GM12878 (cell line): Measurements from ENCODE around the gene DES. TPM values are rescaled to one million over a fixed set of nuclear protein-coding genes. Genes with fewer than 3 reads are reported as not detected.
A peak's percentile ranks its signal among the peaks of the same experiment; 100 is the strongest.

Source experiments
- ATAC-seq: fragments of 200-7000 bp; cut with Tn5 transposase; 3 replicates; pipeline ENCODE4 v1.9.1; 2020; ENCODE audit warnings: mild to moderate bottlenecking, moderate library complexity
- BruUV-seq: library from RNA; stranded (reverse); fragments of 400-500 nt; replicated peaks from 2 replicates; lab custom pipeline; 2021; lab: Mats Ljungman, UMichigan
- CTCF ChIA-PET: fragments of 300-600 bp; sonication (Branson Sonifier 250); formaldehyde crosslinking; extraction: SDS; loops from one replicate; lab custom pipeline; 2021; ENCODE audit warnings: inconsistent platforms; lab: Yijun Ruan, JAX
- POLR2A ChIA-PET: fragments of 350-600 bp; formaldehyde crosslinking; extraction: SDS; loops from one replicate; lab custom pipeline; 2021; ENCODE audit warnings: inconsistent platforms; lab: Charles Lee
- RAD21 ChIA-PET: fragments of 300-600 bp; sonication (Branson Sonifier 250); formaldehyde crosslinking; loops from one replicate; lab custom pipeline; 2023; ENCODE audit warnings: antibody characterized with exemption; ENCODE audit not compliant: unreplicated experiment; lab: Charles Lee
- SMC1A ChIA-PET: fragments of 300-600 bp; sonication (Branson Sonifier 250); formaldehyde crosslinking; loops from one replicate; lab custom pipeline; 2023; ENCODE audit not compliant: unreplicated experiment, uncharacterized antibody; lab: Charles Lee
- DNase-seq: peaks from one replicate; pipeline ENCODE4 v3.0.0-alpha.2; 2011; ENCODE audit warnings: low read depth, low spot score
- FAIRE-seq: peaks from 3 replicates; lab custom pipeline; 2011; peaks lifted over from hg19 to GRCh38; lab: Jason Lieb, UNC
- H2AFZ ChIP-seq: 2 replicates; pipeline ENCODE4 v1.6.0; 2011; ENCODE audit warnings: low read depth, low read length, control low read depth; ENCODE audit not compliant: control insufficient read depth
- H3K27ac ChIP-seq: 2 replicates; pipeline ENCODE4 v1.5.1; 2011; ENCODE audit warnings: control low read depth; ENCODE audit not compliant: control insufficient read depth, insufficient read depth
- H3K27me3 ChIP-seq, 2 experiments: replicated peaks in 1 of 2; 2 replicates each; pipeline versions ENCODE4 v1.6.0 to v1.6.1; 2011; ENCODE audit warnings: low read length in 1 of 2; ENCODE audit not compliant: control insufficient read depth in 2 of 2, insufficient read depth in 2 of 2
- H3K36me3 ChIP-seq, 2 experiments: 2 replicates each; pipeline ENCODE4 v1.5.1; 2011; ENCODE audit warnings: low read length in 1 of 2; ENCODE audit not compliant: control insufficient read depth in 2 of 2, insufficient read depth in 2 of 2
- H3K4me1 ChIP-seq: 2 replicates; pipeline ENCODE4 v1.6.1; 2011; ENCODE audit warnings: mild to moderate bottlenecking, low read length, moderate library complexity, mixed read lengths; ENCODE audit not compliant: control insufficient read depth, insufficient read depth
- H3K4me2 ChIP-seq: 2 replicates; pipeline ENCODE4 v1.6.0; 2011; ENCODE audit warnings: control low read depth; ENCODE audit not compliant: control insufficient read depth, insufficient read depth
- H3K4me3 ChIP-seq: fragments of 200-600 bp; sonication (generic); 2 replicates; pipeline ENCODE4 v1.5.1; 2016
- H3K79me2 ChIP-seq: 2 replicates; pipeline ENCODE4 v1.6.0; 2011; ENCODE audit warnings: low read length; ENCODE audit not compliant: control insufficient read depth, insufficient read depth
- H3K9ac ChIP-seq: 2 replicates; pipeline ENCODE4 v1.8.0; 2011; ENCODE audit warnings: low read length, control low read depth, mixed read lengths; ENCODE audit not compliant: control insufficient read depth, insufficient read depth
- H3K9me3 ChIP-seq: replicated peaks from 3 replicates; pipeline ENCODE4 v1.5.1; 2011; ENCODE audit warnings: mild to moderate bottlenecking, low read length; ENCODE audit not compliant: control insufficient read depth, insufficient read depth
- H4K20me1 ChIP-seq: 2 replicates; pipeline ENCODE4 v1.6.0; 2011; ENCODE audit not compliant: control insufficient read depth, insufficient read depth
- CHD1 ChIP-seq: IDR thresholded peaks from 2 replicates; pipeline ENCODE4 v1.6.1; 2012; ENCODE audit warnings: low read depth, low read length, improper control_type of control experiment
- CTCF ChIP-seq, 3 experiments: IDR thresholded peaks in 2 of 3; conservative IDR thresholded peaks in 1 of 3; 2 replicates each; pipeline ENCODE4 v1.5.1; 2011; ENCODE audit warnings: low read depth in 3 of 3, low read length in 3 of 3, mild to moderate bottlenecking in 3 of 3, control low read depth in 2 of 3, moderate library complexity in 2 of 3, inconsistent platforms in 1 of 3, mixed read lengths in 1 of 3; ENCODE audit not compliant: control insufficient read depth in 2 of 3, insufficient read depth in 1 of 3; ENCODE audit errors: extremely low read depth in 1 of 3
- MLLT1 ChIP-seq: fragments of 450-650 bp; IDR thresholded peaks from 2 replicates; pipeline ENCODE4 v1.6.1; 2016; ENCODE audit warnings: mild to moderate bottlenecking
- RAD21 ChIP-seq: IDR thresholded peaks from 2 replicates; pipeline ENCODE4 v1.6.1; 2011; ENCODE audit warnings: mild to moderate bottlenecking, low read depth, low read length, moderate library complexity; ENCODE audit not compliant: insufficient read depth
- RAD51 ChIP-seq: fragments of 450-650 bp; IDR thresholded peaks from 2 replicates; pipeline ENCODE4 v1.6.1; 2016; ENCODE audit warnings: moderate library complexity, mild to moderate bottlenecking, inconsistent platforms
- SMARCA5 ChIP-seq: fragments of 450-650 bp; IDR thresholded peaks from 2 replicates; pipeline ENCODE4 v1.6.1; 2017; ENCODE audit warnings: mild to moderate bottlenecking
- SMC3 ChIP-seq: IDR thresholded peaks from 2 replicates; pipeline ENCODE4 v1.6.1; 2011; ENCODE audit warnings: low read length, improper control_type of control experiment, borderline replicate concordance
- WGBS: methylation state at CpG from one replicate; pipeline ENCODE4 v1.1.6; 2016; ENCODE audit warnings: low lambda C conversion rate; ENCODE audit not compliant: insufficient replicate concordance, insufficient coverage; ENCODE audit errors: missing lambda C conversion rate; 5-methylcytosine and 5-hydroxymethylcytosine counted together
- in situ Hi-C: fragments of 300-500 bp; cut with MboI; formaldehyde crosslinking; loops from 9 replicates; pipeline ENCODE4 v1.14.3; 2018; ENCODE audit warnings: mixed read lengths
- intact Hi-C: fragments of 100-400 bp; cut with micrococcal nuclease; formaldehyde crosslinking; loops from one replicate; pipeline ENCODE4 v1.14.2; 2022; ENCODE audit not compliant: unreplicated experiment
- polyA plus RNA-seq, 11 experiments: library from polyadenylated mRNA; depleted of rRNA in 4 of 11; unstranded in 6 of 11; stranded (reverse) in 5 of 11; fragments of >200 nt; fragmentation: Nextera tagmentation in 4 of 11; fragmentation: Illumina TruSeq in 1 of 11; extraction: Ambion mirVana in 4 of 11; extraction: Trizol in 1 of 11; gene quantifications; 1 replicate in 1 of 11; 2 replicates in 10 of 11; pipeline versions ENCODE4 v1.2.1 to v1.2.3, GENCODE V29; 2011 to 2016; ENCODE audit warnings: inconsistent platforms in 2 of 11, missing spikeins in 2 of 11, low read depth in 1 of 11
- total RNA-seq, 4 experiments: library from RNA; depleted of rRNA in 3 of 4; stranded (reverse); fragments of >200 nt in 3 of 4; fragmentation: Illumina TruSeq in 1 of 4; extraction: Trizol in 1 of 4; gene quantifications; 2 replicates each; pipeline versions ENCODE4 v1.2.1 to v1.2.3, GENCODE V29; 2013 to 2021

The DES gene
- total and polyA plus RNA-seq, 10 of the 15 experiments (the other 5 are each of a cell fraction or from before 2014, with no cell fraction given) = 0.80 TPM; not detected in 9

- TF ChIP-seq CTCF (IDR thresholded peaks at IDR 0.05 in 2 of 3, conservative IDR thresholded peaks at IDR 0.05 in 1 of 3; ENCODE audit: control insufficient read depth in 2 of 3, extremely low read depth in 1 of 3, insufficient read depth in 1 of 3, low read depth in 3 of 3, low read length in 3 of 3) (no peak), RAD51 (no peak)
Observed at GRCh38 chr2:219401606-219402005, 16.6 kb upstream of the DES start (continued).

- ChIA-PET CTCF (interaction anchor here (0.7 to 6.2 kb wide), 22 partner anchors 10 to 239 kb away, joined by 3 to 83 read pairs (median 4); partner anchors contain the start of genes DNPEP, GMPPA and SPEG), SMC1A (interaction anchor here (0.7 to 2.3 kb wide), 9 partner anchors 11 to 250 kb away, joined by 3 to 12 read pairs (median 3); partner anchors contain the start of genes CHPF and TMEM198), POLR2A (no interaction called here), RAD21 (interaction anchor here (0.7 to 3.3 kb wide), 6 partner anchors 15 to 127 kb away, joined by 3 to 18 read pairs (median 4); partner anchors contain the start of genes DNPEP and GMPPA)
- H3K4me3 ChIP-seq = no peak overlapping the region
- H3K27me3 ChIP-seq = no peaks in the 10 kb centered on the region; a peak in 1 of 4 replicates
- H3K79me2 ChIP-seq = no peaks in the 10 kb centered on the region
- H3K9ac ChIP-seq = no peak overlapping the region
- TF ChIP-seq SMARCA5 (no peak), RAD21 (peak; percentile 84), SMC3 (peak; percentile 77), CTCF (IDR thresholded peaks at IDR 0.05 in 2 of 3, conservative IDR thresholded peaks at IDR 0.05 in 1 of 3; ENCODE audit: control insufficient read depth in 2 of 3, extremely low read depth in 1 of 3, insufficient read depth in 1 of 3, low read depth in 3 of 3, low read length in 3 of 3) (peak; percentile 89 to 95 (median 91)), CHD1 (no peak), MLLT1 (no peak)
- ATAC-seq = peak; percentile 93
- no peaks in the 10 kb centered on the region for H4K20me1 ChIP-seq
- no peaks in the 10 kb centered on the region for H3K4me1 ChIP-seq
- H3K4me2 ChIP-seq = no peak overlapping the region
- DNase-seq = no peak
- no TSS peak for BruUV-seq
- no peaks in the 10 kb centered on the region for H3K36me3 ChIP-seq
- FAIRE-seq = peak; percentile 96
- intact Hi-C loops = loop anchor here (1.0 to 5.0 kb wide), 2 partner anchors 127 to 284 kb away; no protein-coding TSS in a partner anchor
- in situ Hi-C loops = loop anchor here (5.0 kb wide), 1 partner anchor 129 kb away; no protein-coding TSS in a partner anchor
- 11% methylated on average over 15 of the region's 15 CpGs for WGBS
- H3K9me3 ChIP-seq = no peaks in the 10 kb centered on the region
- no peak overlapping the region for H2AFZ ChIP-seq
- H3K27ac ChIP-seq = no peak overlapping the region
Observed at GRCh38 chr2:219402665-219403515, 15.3 kb upstream of the DES start.
